ENCODE results near the gene NANP. TPM values are rescaled to one million over a fixed set of nuclear protein-coding genes. Genes with fewer than 3 reads are reported as not detected.

Gene NANP
- total and polyA plus RNA-seq, 4 donors, result 1.5 to 5.0 (median 3.2) TPM

DNA sequence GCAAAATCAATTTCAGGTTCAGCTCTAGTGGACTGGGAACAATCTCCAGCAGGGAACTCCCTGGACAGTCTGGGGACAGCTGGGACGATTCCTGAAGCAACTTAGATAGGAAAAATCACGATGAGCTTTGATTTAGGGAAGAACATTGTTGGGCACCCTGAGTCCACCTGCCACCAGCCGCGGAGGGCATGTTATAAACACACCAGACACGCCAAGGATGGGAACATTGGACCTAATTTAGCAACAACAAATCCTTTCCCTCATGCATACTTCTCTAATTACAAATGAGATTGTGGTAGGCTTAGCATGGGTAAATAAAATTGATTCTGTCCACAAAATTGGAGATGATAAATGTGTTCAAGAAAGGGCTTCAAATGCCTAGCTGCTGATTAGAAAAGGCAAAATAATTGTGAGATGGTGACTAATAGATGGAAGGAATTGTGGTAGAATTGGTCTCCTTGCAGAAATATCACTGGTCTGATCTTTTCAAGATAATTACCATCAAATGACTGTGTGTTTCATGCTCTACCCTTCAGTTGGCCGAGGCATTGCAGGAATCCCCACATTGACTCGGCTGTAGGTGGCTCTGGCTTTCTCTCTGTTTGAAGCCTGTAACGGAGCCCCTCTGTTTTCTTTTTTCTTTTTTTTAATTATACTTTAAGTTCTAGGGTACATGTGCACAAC is 6.1 kb upstream of the NANP start:
- Histone ChIP-seq H3K27ac (ENCODE audit: low read depth in 1 of 2, low read length in 2 of 2) (no peak overlapping the region), H3K27me3 (ENCODE audit: control insufficient read depth in 4 of 4, insufficient read depth in 4 of 4, low read length in 3 of 4) (no peaks in the 10 kb centered on the region), H3K9me3 (ENCODE audit: control insufficient read depth in 4 of 4, low read length in 3 of 4) (no peaks in the 10 kb centered on the region), H3K4me1 (ENCODE audit: control insufficient read depth in 4 of 4, insufficient read depth in 4 of 4, low read length in 3 of 4) (no peaks in the 10 kb centered on the region), H3K9ac (ENCODE audit: low read depth in 1 of 2, low read length in 2 of 2) (no peak overlapping the region), H3K36me3 (ENCODE audit: control insufficient read depth in 4 of 4, insufficient read depth in 3 of 4, low read depth in 1 of 4, low read length in 3 of 4) (peaks cover 0 to 2% (median 0%) of the 10 kb centered on the region in 4 donors), H3K4me3 (ENCODE audit: low read depth in 1 of 3, low read length in 3 of 3) (no peak overlapping the region)
- 91% methylated on average over 8 of the region's 8 CpGs for WGBS
- no peak for DNase-seq (ENCODE audit: low spot score)
- TF ChIP-seq FOXA2 (IDR thresholded peaks at IDR 0.05) (no peak), HNF4A (conservative IDR thresholded peaks at IDR 0.05) (no peak), JUND (IDR thresholded peaks at IDR 0.05) (no peak), TAF1 (conservative IDR thresholded peaks at IDR 0.05) (no peak), RAD21 (IDR thresholded peaks at IDR 0.05) (no peak), RXRA (IDR thresholded peaks at IDR 0.05) (no peak), GABPA (IDR thresholded peaks at IDR 0.05 in 1 of 2, conservative IDR thresholded peaks at IDR 0.05 in 1 of 2) (no peak), FOXA1 (IDR thresholded peaks at IDR 0.05) (no peak)
- TF ChIP-seq, protein P1, sequence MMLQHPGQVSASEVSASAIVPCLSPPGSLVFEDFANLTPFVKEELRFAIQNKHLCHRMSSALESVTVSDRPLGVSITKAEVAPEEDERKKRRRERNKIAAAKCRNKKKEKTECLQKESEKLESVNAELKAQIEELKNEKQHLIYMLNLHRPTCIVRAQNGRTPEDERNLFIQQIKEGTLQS (IDR thresholded peaks at IDR 0.05), result no peak

DNA sequence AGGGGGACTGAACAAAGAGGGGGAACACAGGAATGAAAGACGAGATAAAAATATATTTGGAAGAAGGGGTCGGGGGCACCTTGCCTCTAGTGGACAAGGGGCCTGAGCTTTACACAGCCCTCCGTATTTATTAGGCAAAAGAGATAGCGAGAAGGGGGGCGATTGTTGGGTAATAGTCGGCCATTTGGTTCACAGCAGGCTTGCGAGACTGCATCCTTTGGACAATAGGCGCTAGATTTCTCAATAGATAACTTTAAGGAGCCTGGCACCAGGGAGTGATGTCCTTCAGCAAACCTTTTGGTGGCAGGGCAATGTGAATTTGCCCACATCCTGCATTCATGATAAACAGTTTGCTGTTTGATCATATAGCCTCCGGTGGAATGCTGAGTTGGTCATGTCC is 3.0 kb upstream of the NANP start:
- TF ChIP-seq YY1 (IDR thresholded peaks at IDR 0.05) (no peak), HNF4G (IDR thresholded peaks at IDR 0.05) (no peak), FOXA1 (IDR thresholded peaks at IDR 0.05) (no peak), RAD21 (IDR thresholded peaks at IDR 0.05) (no peak), FOXA2 (IDR thresholded peaks at IDR 0.05) (no peak), HNF4A (conservative IDR thresholded peaks at IDR 0.05) (no peak), EGR1 (IDR thresholded peaks at IDR 0.05; ENCODE audit: low read depth in 2 of 2) (no peak)
- TF ChIP-seq, protein P1 (IDR thresholded peaks at IDR 0.05), result no peak
- TF ChIP-seq, protein P2, sequence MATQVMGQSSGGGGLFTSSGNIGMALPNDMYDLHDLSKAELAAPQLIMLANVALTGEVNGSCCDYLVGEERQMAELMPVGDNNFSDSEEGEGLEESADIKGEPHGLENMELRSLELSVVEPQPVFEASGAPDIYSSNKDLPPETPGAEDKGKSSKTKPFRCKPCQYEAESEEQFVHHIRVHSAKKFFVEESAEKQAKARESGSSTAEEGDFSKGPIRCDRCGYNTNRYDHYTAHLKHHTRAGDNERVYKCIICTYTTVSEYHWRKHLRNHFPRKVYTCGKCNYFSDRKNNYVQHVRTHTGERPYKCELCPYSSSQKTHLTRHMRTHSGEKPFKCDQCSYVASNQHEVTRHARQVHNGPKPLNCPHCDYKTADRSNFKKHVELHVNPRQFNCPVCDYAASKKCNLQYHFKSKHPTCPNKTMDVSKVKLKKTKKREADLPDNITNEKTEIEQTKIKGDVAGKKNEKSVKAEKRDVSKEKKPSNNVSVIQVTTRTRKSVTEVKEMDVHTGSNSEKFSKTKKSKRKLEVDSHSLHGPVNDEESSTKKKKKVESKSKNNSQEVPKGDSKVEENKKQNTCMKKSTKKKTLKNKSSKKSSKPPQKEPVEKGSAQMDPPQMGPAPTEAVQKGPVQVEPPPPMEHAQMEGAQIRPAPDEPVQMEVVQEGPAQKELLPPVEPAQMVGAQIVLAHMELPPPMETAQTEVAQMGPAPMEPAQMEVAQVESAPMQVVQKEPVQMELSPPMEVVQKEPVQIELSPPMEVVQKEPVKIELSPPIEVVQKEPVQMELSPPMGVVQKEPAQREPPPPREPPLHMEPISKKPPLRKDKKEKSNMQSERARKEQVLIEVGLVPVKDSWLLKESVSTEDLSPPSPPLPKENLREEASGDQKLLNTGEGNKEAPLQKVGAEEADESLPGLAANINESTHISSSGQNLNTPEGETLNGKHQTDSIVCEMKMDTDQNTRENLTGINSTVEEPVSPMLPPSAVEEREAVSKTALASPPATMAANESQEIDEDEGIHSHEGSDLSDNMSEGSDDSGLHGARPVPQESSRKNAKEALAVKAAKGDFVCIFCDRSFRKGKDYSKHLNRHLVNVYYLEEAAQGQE (IDR thresholded peaks at IDR 0.05), result no peak
- TF ChIP-seq, protein P3, sequence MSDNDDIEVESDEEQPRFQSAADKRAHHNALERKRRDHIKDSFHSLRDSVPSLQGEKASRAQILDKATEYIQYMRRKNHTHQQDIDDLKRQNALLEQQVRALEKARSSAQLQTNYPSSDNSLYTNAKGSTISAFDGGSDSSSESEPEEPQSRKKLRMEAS (IDR thresholded peaks at IDR 0.05), result no peak
- 89% methylated on average over 9 of the region's 9 CpGs for WGBS

More for the DNA sequence above, 3.0 kb upstream of the NANP start:
- Histone ChIP-seq H3K9ac (ENCODE audit: low read depth in 1 of 2, low read length in 2 of 2) (no peak overlapping the region), H3K27ac (ENCODE audit: low read depth in 1 of 2, low read length in 2 of 2) (no peak overlapping the region), H3K36me3 (ENCODE audit: control insufficient read depth in 4 of 4, insufficient read depth in 3 of 4, low read depth in 1 of 4, low read length in 3 of 4) (peaks cover 0 to 2% (median 0%) of the 10 kb centered on the region in 4 donors), H3K4me1 (ENCODE audit: control insufficient read depth in 4 of 4, insufficient read depth in 4 of 4, low read length in 3 of 4) (peaks cover 0 to 15% (median 9%) of the 10 kb centered on the region in 4 donors), H3K27me3 (ENCODE audit: control insufficient read depth in 4 of 4, insufficient read depth in 4 of 4, low read length in 3 of 4) (no peaks in the 10 kb centered on the region), H3K9me3 (ENCODE audit: control insufficient read depth in 4 of 4, low read length in 3 of 4) (no peaks in the 10 kb centered on the region), H3K4me3 (ENCODE audit: low read depth in 1 of 3, low read length in 3 of 3) (no peak overlapping the region)
- no peak for DNase-seq (ENCODE audit: low spot score)
